ENCODE data around the gene RNF225.
A peak's percentile ranks its signal among the peaks of the same experiment; 100 is the strongest.
"Not testable (repeated sequence)": the region's sequence is repeated elsewhere in the genome, so short reads cannot be mapped to it uniquely, and the experiment has no call there.

RNF225 gene

GRCh38 chr19:58387338-58388174 lies 7.9 kb upstream of the RNF225 start:
- DNase-seq = no peak

GRCh38 chr19:58388175-58388526 lies 7.3 kb upstream of the RNF225 start:
- no peak for DNase-seq

- DNase-seq = no peak
These were observed 2.3 kb upstream of the RNF225 start for GRCh38 chr19:58392945-58393724.

- DNase-seq = no peak
These were observed 1.8 kb upstream of the RNF225 start for GRCh38 chr19:58393725-58394033.

GRCh38 chr19:58394821-58395219 lies 636 bp upstream of the RNF225 start:
- DNase-seq = no peak

GRCh38 chr19:58395979-58396627 lies 647 bp downstream of the RNF225 start:
- no peak for DNase-seq

- no peak for DNase-seq
These were observed 1.5 kb downstream of the RNF225 start for GRCh38 chr19:58396691-58397532.

- DNase-seq = no peak
These were observed 2.1 kb downstream of the RNF225 start for GRCh38 chr19:58397533-58398037.

- no peak for DNase-seq
These were observed 2.6 kb downstream of the RNF225 start for GRCh38 chr19:58398087-58398486.

GRCh38 chr19:58398545-58398944 lies 3.1 kb downstream of the RNF225 start:
- DNase-seq = no peak

GRCh38 chr19:58399903-58400302 lies 4.4 kb downstream of the RNF225 start:
- DNase-seq = no peak

- peak in 1 of 2 experiments; percentile 68 for DNase-seq
These were observed 5.0 kb downstream of the RNF225 start for GRCh38 chr19:58400316-58400915.

- DNase-seq = peak; percentile 96 to 99
These were observed 5.7 kb downstream of the RNF225 start for GRCh38 chr19:58400916-58401839.

GRCh38 chr19:58401840-58402421 lies 6.5 kb downstream of the RNF225 start:
- no peak for DNase-seq

- DNase-seq = not testable (repeated sequence)
These were observed 8.5 kb downstream of the RNF225 start for GRCh38 chr19:58403920-58404478.

- DNase-seq = no peak
These were observed 11.6 kb downstream of the RNF225 start for GRCh38 chr19:58406818-58407657.

GRCh38 chr19:58407658-58408151 lies 12.2 kb downstream of the RNF225 start:
- DNase-seq = no peak

GRCh38 chr19:58408152-58409009 lies 12.9 kb downstream of the RNF225 start, which contains the start of gene ZNF584:
Gene ZNF584 (plus strand): TSS chr19:58408649. CDS start chr19:58409148, 499 bp downstream.
- DNase-seq = peak; percentile 71 to 90
